SK-N-SH (cell line): Measurements from ENCODE around the gene JADE2. TPM values are rescaled to one million over a fixed set of nuclear protein-coding genes. Genes with fewer than 3 reads are reported as not detected.

Experiments used
- CTCF ChIA-PET: fragments of 300-600, 350-600 bp; formaldehyde crosslinking; extraction: SDS; loops from one replicate; lab custom pipeline; 2021; lab: Yijun Ruan, JAX
- POLR2A ChIA-PET: fragments of 350-600 bp; sonication (Branson Sonifier 250); formaldehyde crosslinking; extraction: SDS; loops from one replicate; lab custom pipeline; 2020; ENCODE audit warnings: antibody characterized with exemption, inconsistent platforms; lab: Yijun Ruan, JAX
- DNase-seq: peaks from one replicate; pipeline ENCODE4 v3.0.0; 2012
- H2AFZ ChIP-seq: fragments of 200-600 bp; sonication (generic); 2 replicates; pipeline ENCODE4 v1.8.1; 2016; ENCODE audit warnings: antibody characterized with exemption, mild to moderate bottlenecking, low read depth
- H3F3A ChIP-seq: fragments of 200-600 bp; sonication (generic); replicated peaks from 2 replicates; pipeline ENCODE3; 2016; ENCODE audit warnings: antibody characterized with exemption, mild to moderate bottlenecking; ENCODE audit not compliant: insufficient read depth
- H3K27ac ChIP-seq, 2 experiments: fragments of 200-500 bp in 1 of 2; fragments of 200-600 bp in 1 of 2; sonication (Bioruptor generic) in 1 of 2; sonication (generic), shearing (Covaris generic) in 1 of 2; 2 replicates each; pipeline versions ENCODE4 v1.5.1 to v1.6.1; 2014 to 2016; ENCODE audit warnings: low read depth in 2 of 2, inconsistent platforms in 1 of 2, low read length in 1 of 2, mild to moderate bottlenecking in 1 of 2, mixed read lengths in 1 of 2
- H3K27me3 ChIP-seq: fragments of 200-600 bp; sonication (generic), shearing (Covaris generic); 2 replicates; pipeline ENCODE4 v1.6.1; 2016; ENCODE audit warnings: mixed run types; ENCODE audit not compliant: insufficient read depth
- H3K36me3 ChIP-seq, 2 experiments: fragments of 200-500 bp in 1 of 2; fragments of 200-600 bp in 1 of 2; sonication (Bioruptor generic) in 1 of 2; sonication (generic) in 1 of 2; replicated peaks in 1 of 2; 2 replicates each; pipeline versions ENCODE3 to v1.5.1; 2014 to 2016; ENCODE audit warnings: low read length in 1 of 2, mild to moderate bottlenecking in 1 of 2; ENCODE audit not compliant: insufficient read depth in 2 of 2, control insufficient read depth in 1 of 2
- H3K4me1 ChIP-seq, 2 experiments: fragments of 200-500 bp in 1 of 2; fragments of 200-600 bp in 1 of 2; sonication (Bioruptor generic) in 1 of 2; sonication (generic), shearing (Covaris generic) in 1 of 2; 2 replicates each; pipeline versions ENCODE4 v1.5.1 to v1.6.1; 2014 to 2016; ENCODE audit warnings: low read depth in 1 of 2, low read length in 1 of 2, mixed run types in 1 of 2; ENCODE audit not compliant: insufficient read depth in 2 of 2, control insufficient read depth in 1 of 2
- H3K4me2 ChIP-seq: fragments of 200-600 bp; sonication (generic), shearing (Covaris generic); 2 replicates; pipeline ENCODE4 v1.6.1; 2017; ENCODE audit warnings: mixed run types
- H3K4me3 ChIP-seq, 2 experiments: fragments of 200-500 bp in 1 of 2; fragments of 200-600 bp in 1 of 2; sonication (Bioruptor generic) in 1 of 2; sonication (generic), shearing (Covaris generic) in 1 of 2; 2 replicates each; pipeline versions ENCODE4 v1.5.1 to v1.8.1; 2014 to 2016; ENCODE audit warnings: low read depth in 2 of 2, inconsistent platforms in 1 of 2, low read length in 1 of 2, mild to moderate bottlenecking in 1 of 2, mixed read lengths in 1 of 2, moderate library complexity in 1 of 2
- H3K79me2 ChIP-seq: fragments of 200-600 bp; sonication (generic); 2 replicates; pipeline ENCODE4 v1.8.1; 2017; ENCODE audit warnings: mild to moderate bottlenecking; ENCODE audit not compliant: insufficient read depth
- H3K9ac ChIP-seq: fragments of 200-600 bp; sonication (generic); 2 replicates; pipeline ENCODE4 v1.6.1; 2017; ENCODE audit warnings: mixed run types
- H3K9me2 ChIP-seq: fragments of 200-600 bp; sonication (generic); 2 replicates; pipeline ENCODE4 v1.6.1; 2017; ENCODE audit warnings: mixed run types
- H3K9me3 ChIP-seq: fragments of 200-600 bp; sonication (generic); 2 replicates; pipeline ENCODE4 v1.6.1; 2017; ENCODE audit warnings: mixed run types, mild to moderate bottlenecking, moderate library complexity
- H4K20me1 ChIP-seq: fragments of 200-600 bp; sonication (generic); 2 replicates; pipeline ENCODE4 v1.6.1; 2017; ENCODE audit warnings: mild to moderate bottlenecking, mixed run types; ENCODE audit not compliant: insufficient read depth
- CHD2 ChIP-seq: fragments of 150-350 bp; IDR thresholded peaks from 2 replicates; pipeline ENCODE4 v1.6.1; 2018; ENCODE audit warnings: low read length; ENCODE audit not compliant: partially characterized antibody
- CTCF ChIP-seq: fragments of 200-600 bp; sonication (generic); IDR thresholded peaks from 2 replicates; pipeline ENCODE4 v1.6.1; 2017; ENCODE audit warnings: antibody characterized with exemption, mild to moderate bottlenecking, moderate library complexity
- FOXM1 ChIP-seq: IDR thresholded peaks from 2 replicates; pipeline ENCODE4 v1.4.0; 2012; ENCODE audit warnings: low read depth, mild to moderate bottlenecking
- GABPA ChIP-seq: IDR thresholded peaks from 2 replicates; pipeline ENCODE4 v1.4.0; 2012; ENCODE audit warnings: low read depth, mild to moderate bottlenecking
- GATA2 ChIP-seq: sonication (generic); formaldehyde crosslinking; IDR thresholded peaks from 2 replicates; pipeline ENCODE4 v1.5.0; 2020; ENCODE audit warnings: mild to moderate bottlenecking, missing genetic modification reagents
- MAX ChIP-seq: IDR thresholded peaks from 2 replicates; pipeline ENCODE4 v1.4.0; 2012; ENCODE audit warnings: low read depth
- MEF2A ChIP-seq: IDR thresholded peaks from 2 replicates; pipeline ENCODE4 v1.4.0; 2012; ENCODE audit warnings: low read depth, borderline replicate concordance
- NRF1 ChIP-seq: IDR thresholded peaks from 2 replicates; pipeline ENCODE4 v1.6.1; 2012; ENCODE audit warnings: low read depth, mild to moderate bottlenecking, low read length
- RCOR1 ChIP-seq: fragments of 150-350 bp; IDR thresholded peaks from 2 replicates; pipeline ENCODE4 v1.6.1; 2017; ENCODE audit warnings: antibody characterized with exemption, low read length
- RFX5 ChIP-seq: IDR thresholded peaks from 2 replicates; pipeline ENCODE4 v1.6.1; 2012; ENCODE audit warnings: mild to moderate bottlenecking, improper control_type of control experiment, low read length
- RXRA ChIP-seq: IDR thresholded peaks from 2 replicates; pipeline ENCODE4 v1.4.0; 2012; ENCODE audit warnings: low read depth, mild to moderate bottlenecking, borderline replicate concordance
- SIN3A ChIP-seq: IDR thresholded peaks from 2 replicates; pipeline ENCODE4 v1.6.1; 2012; ENCODE audit warnings: low read depth, mild to moderate bottlenecking, low read length, moderate library complexity, borderline replicate concordance
- USF1 ChIP-seq: IDR thresholded peaks from 2 replicates; pipeline ENCODE4 v1.4.0; 2012; ENCODE audit warnings: low read depth, borderline replicate concordance
- WGBS: methylation state at CpG from one replicate; pipeline ENCODE4 v1.1.6; 2017; ENCODE audit warnings: low lambda C conversion rate; 5-methylcytosine and 5-hydroxymethylcytosine counted together
- polyA plus RNA-seq, 3 experiments: library from polyadenylated mRNA; depleted of rRNA; stranded (reverse); fragments of >200 nt; gene quantifications; 2 replicates each; pipeline ENCODE4 v1.2.3, GENCODE V29; 2012

The JADE2 gene
- polyA plus RNA-seq, 1 of the 3 experiments (the other 2 are of a cell fraction): 25.7 TPM

GRCh38 chr5:134620634-134621033 lies 95.2 kb downstream of the JADE2 start:
- TF ChIP-seq GATA2 (CRISPR knock-in tag) (no peak), CHD2 (no peak), RXRA (no peak), USF1 (no peak), SIN3A (no peak), RFX5 (no peak), NRF1 (no peak), MAX (no peak), FOXM1 (no peak), RCOR1 (no peak), CTCF (no peak), GABPA (no peak)
- Histone ChIP-seq H3K4me1 (no peaks in the 10 kb centered on the region), H2AFZ (no peak overlapping the region), H4K20me1 (no peaks in the 10 kb centered on the region), H3K27me3 (no peaks in the 10 kb centered on the region), H3K4me2 (no peak overlapping the region), H3K9ac (no peak overlapping the region), H3K27ac (no peak overlapping the region), H3K9me3 (no peaks in the 10 kb centered on the region), H3K79me2 (peaks cover 10% of the 10 kb centered on the region; the same call in 1 of the 2 replicates), H3K36me3 (peaks cover 11 to 49% of the 10 kb centered on the region in 2 experiments), H3K9me2 (no peaks in the 10 kb centered on the region), H3F3A (no peaks in the 10 kb centered on the region), H3K4me3 (no peak overlapping the region)
- POLR2A ChIA-PET: no interaction called here
- WGBS: 94% methylated on average over 2 of the region's 2 CpGs
- CTCF ChIA-PET: interaction anchor here (1.0 kb wide), 1 partner anchor 34 kb away, joined by 3 read pairs; no protein-coding TSS in a partner anchor
- no peak for DNase-seq

- Histone ChIP-seq H3K4me3 (no peak overlapping the region), H3K9me2 (0 out of 2 replicates have a peak, but pooled peaks cover 2% of the 10 kb centered on the region), H3K79me2 (peaks cover 42% of the 10 kb centered on the region), H4K20me1 (no peaks in the 10 kb centered on the region), H3K4me2 (no peak overlapping the region), H3K27ac (no peak overlapping the region), H3K36me3 (peaks cover 7 to 25% of the 10 kb centered on the region in 2 experiments), H3K9me3 (no peaks in the 10 kb centered on the region), H3K27me3 (no peaks in the 10 kb centered on the region), H3K9ac (no peak overlapping the region)
- no peak for DNase-seq
- CTCF ChIA-PET: no interaction called here
- 93% methylated on average over 1 of the region's 1 CpG for WGBS
- POLR2A ChIA-PET: interaction anchor here (0.6 kb wide), 1 partner anchor 53 kb away, joined by 3 read pairs; no protein-coding TSS in a partner anchor
- TF ChIP-seq MEF2A: no peak
- TF ChIP-seq, all 33 proteins: peak for 0
- Histone ChIP-seq H3K4me1 (no peaks in the 10 kb centered on the region), H2AFZ (no peak overlapping the region), H3F3A (no peaks in the 10 kb centered on the region)
Observed at GRCh38 chr5:134625559-134625958, 100.1 kb downstream of the JADE2 start.
